GM12892 (cell line): ENCODE measurements around the gene RASL10A. TPM values are rescaled to one million over a fixed set of nuclear protein-coding genes. Genes with fewer than 3 reads are reported as not detected.
"Not testable (repeated sequence)": the region's sequence is repeated elsewhere in the genome, so short reads cannot be mapped to it uniquely, and the experiment has no call there.

Experiments used
- DNase-seq: peaks from one replicate; pipeline ENCODE4 v3.0.0; 2011; ENCODE audit not compliant: insufficient read length
- FAIRE-seq: peaks from 2 replicates; lab custom pipeline; 2011; peaks lifted over from hg19 to GRCh38; lab: Jason Lieb, UNC
- POLR2A ChIP-seq: IDR thresholded peaks from 2 replicates; pipeline ENCODE4 v1.6.1; 2011; ENCODE audit warnings: low read depth, low read length, control low read depth
- POLR2AphosphoS5 ChIP-seq: IDR thresholded peaks from 2 replicates; pipeline ENCODE4 v1.6.1; 2011; ENCODE audit warnings: low read depth, low read length, control low read depth
- TAF1 ChIP-seq: IDR thresholded peaks from 2 replicates; pipeline ENCODE4 v1.6.1; 2011; ENCODE audit warnings: low read depth, mild to moderate bottlenecking, control low read depth, low read length, borderline replicate concordance
- polyA plus RNA-seq: library from polyadenylated mRNA; unstranded; fragments of >200 nt; gene quantifications from one replicate; pipeline ENCODE4 v1.2.1, GENCODE V29; 2012; ENCODE audit warnings: missing spikeins, inconsistent platforms; ENCODE audit not compliant: missing spikeins

Gene RASL10A, protein sequence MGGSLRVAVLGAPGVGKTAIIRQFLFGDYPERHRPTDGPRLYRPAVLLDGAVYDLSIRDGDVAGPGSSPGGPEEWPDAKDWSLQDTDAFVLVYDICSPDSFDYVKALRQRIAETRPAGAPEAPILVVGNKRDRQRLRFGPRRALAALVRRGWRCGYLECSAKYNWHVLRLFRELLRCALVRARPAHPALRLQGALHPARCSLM
- polyA plus RNA-seq, result not detected

DNA sequence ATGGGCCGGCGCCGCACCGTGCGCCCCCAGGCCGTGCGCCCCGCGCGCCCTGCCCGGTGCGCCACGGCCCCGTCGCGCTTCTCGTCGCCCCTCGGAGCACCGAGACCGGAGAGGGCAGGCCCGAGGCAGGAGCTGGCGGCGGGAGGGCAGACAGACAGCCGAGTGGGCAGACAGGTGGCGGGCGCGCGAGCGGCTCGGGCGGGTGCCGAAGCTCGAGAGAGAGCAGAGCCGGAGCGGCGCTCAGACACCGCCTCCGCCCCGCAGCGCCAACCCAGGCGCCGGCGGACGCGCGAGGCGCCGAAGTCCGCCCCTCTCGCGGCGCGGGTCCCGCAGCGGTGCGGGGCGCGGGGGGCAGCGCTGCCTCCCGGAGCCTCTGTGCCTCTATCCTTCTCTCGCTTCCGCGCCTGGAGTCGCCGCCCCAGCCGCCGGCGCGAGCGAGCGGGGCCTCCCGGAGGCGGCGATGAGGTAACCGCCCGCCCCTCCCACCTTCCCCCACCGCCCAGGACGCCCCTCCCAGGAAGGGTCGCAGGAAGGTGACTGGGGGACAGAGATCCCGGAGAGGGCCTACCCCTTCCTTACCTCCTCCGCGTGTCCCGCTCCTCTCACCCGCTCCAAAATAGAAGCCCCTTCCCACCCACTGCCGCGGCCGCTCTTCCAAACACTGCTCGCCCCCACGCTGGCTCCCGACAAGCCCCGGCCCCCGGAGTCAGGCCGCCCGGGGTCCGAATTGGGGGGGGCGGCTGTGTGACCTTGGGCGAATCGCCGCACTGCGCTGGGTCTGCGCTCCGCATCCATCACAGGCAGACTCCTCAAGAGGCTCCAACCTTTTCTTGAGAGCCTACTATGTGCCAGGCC is at the start of gene RASL10A:
RASL10A (minus strand) TSS at position 412 of the 855 bp plus-strand sequence. CDS start 451 bp downstream, outside the sequence.
- peak; percentile 50 for DNase-seq
- TF ChIP-seq POLR2A, result no peak
- no peak for TF ChIP-seq TAF1
- no peak for FAIRE-seq

DNA sequence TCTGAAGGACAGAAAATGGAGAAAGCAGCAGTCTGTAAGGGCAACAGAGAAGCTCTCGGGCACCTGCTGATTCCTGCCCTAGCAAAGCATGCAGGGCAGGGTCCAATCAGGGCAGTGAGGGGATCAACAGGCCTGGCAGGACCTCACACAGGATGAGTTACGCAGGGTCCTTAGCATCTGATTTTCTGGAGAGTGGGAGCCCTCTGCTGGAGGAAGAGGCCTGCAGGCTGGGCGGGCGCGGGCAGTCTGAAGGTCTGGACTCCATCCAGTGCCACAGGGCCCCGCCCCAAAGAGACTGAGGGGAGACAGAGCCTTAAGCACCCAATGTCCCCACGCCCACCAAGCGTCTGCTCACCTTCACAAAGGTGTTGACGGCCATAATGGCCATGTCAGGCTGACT is 44.0 kb upstream of the RASL10A start:
- TF ChIP-seq TAF1 (no peak), POLR2AphosphoS5 (no peak), POLR2A (no peak)
- DNase-seq (no peak), FAIRE-seq (no peak)

DNA sequence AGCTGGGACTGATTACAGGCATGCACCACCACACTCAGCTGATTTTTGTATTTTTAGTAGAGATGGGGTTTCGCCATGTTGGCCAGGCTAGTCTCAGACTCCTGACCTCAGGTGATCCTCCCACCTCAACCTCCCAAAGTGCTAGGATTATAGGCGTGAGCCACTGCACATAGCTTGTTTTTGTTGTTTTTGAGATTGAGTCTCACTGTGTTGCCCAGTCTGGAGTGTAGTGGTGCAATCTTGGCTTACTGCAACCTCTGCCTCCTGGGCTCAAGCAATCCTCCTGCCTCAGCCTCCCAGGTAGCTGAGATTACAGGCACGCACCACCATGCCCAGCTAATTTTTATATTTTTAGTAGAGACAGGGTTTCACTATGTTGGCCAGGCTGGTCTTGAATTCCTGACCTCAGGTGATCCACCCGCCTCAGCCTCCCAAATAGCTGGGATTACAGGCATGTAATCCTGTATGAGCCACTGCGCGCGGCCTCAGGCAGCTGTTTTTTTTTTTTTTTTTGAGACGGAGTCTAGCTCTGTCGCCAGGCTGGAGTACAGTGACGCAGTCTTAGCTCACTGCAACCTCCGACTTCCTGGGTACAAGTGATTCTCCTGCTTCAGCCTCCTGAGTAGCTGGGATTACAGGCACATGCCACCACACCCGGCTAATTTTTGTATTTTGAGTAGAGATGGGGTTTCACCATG is 41.8 kb upstream of the RASL10A start:
- not testable (repeated sequence) for DNase-seq, FAIRE-seq

DNA sequence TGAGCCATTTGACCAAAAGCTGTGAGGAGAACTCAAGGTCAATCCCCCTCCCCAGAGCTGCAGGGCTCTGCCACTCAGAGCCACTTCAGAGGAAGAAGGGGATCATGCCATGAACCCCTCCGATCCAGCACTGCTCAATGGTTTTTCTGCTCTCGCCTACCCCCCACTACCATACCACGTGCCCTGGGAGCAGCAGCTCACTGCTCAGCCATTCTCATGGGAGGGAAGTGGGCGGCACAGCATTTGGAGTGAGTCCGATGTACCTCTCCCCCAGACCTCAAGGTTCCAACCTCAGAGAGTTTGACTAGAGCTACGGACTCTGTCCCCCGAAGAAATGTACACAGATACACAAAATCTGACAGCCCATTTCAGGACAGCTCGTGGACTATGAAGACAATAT is 38.4 kb upstream of the RASL10A start:
- no peak for TF ChIP-seq TAF1
- TF ChIP-seq POLR2A, result no peak
- TF ChIP-seq POLR2AphosphoS5, result no peak
- DNase-seq (no peak), FAIRE-seq (no peak)

DNA sequence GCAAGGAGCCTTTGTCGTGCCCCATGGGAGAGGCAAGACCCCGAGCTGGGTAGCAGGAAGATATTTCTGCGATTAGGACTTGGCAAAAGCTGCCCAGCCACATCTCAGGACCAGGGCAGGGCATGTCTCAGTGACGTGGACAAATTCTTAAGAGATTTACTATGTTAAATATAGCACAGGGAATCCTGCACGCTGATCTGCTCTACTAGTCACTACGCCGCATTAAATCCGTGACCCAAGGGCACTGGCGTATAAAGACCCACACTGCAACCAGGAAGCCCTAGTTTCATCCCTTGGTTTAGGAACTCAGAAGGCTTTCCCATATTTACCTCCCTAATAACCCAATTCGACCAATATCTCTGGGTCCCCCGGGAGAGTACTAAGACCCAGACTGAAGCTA is 37.8 kb upstream of the RASL10A start:
- no peak for TF ChIP-seq TAF1
- no peak for TF ChIP-seq POLR2AphosphoS5
- no peak for TF ChIP-seq POLR2A
- FAIRE-seq, result no peak
- DNase-seq, result no peak

DNA sequence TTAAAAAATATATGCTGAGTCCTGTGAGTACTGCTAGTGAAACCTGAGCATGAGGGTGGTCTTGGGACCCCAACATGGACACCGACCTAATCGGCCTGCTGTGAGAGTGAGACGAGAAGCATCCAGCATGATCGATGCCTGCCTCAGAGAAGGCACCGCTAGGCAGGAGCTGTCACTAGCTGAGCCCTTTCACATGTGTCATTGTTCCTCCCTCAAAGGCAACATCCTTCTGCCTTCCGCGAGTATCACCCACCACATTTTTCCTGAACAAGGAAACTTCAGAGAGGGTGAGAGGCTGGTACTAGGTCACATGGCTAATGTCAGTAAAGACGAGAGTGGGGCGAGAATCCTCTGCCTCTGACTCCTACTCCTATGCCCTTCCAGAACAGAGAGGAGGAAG is 37.3 kb upstream of the RASL10A start:
- no peak for DNase-seq
- no peak for TF ChIP-seq POLR2A
- FAIRE-seq, result no peak

DNA sequence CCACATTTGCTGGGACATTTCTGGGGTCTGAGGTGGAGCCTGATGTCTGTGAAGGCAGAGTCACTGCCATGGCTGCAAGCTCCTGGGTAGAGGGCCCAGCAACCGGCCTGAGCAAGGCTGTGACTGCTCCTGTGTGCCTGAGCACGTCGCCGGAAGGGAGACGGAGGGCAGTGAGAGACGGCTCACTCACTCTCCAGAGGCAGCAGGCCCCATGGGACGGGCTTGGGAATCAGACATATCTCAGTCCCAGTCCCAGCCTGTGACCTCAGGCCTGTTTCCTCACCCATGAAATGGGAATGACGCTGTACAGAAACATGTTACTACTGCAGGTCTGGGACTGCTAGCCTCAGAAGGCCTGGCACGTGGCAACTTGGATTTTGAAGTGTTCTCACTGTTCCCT is 36.4 kb upstream of the RASL10A start:
- TF ChIP-seq POLR2AphosphoS5, result no peak
- TF ChIP-seq POLR2A, result no peak
- no peak for TF ChIP-seq TAF1
- DNase-seq, result no peak
- FAIRE-seq, result no peak

DNA sequence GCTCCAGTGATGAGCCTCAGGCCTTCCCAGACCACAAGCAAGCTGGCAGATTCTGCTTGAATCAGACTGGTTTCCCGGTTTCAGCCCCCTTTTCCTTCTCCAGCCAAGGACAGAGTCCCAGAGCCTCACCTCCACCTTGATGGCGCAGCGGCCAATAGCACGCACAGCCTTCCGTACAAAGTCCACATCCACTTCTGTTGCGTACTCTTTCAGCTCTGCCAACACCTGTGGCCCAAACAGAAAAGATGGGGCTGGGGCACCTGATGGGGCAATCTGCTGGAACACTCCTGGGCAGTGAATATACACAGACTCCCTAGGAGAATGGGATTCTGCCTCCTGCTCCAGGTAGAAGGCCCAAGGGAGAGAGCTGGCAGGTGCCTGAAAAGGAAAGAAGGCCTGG is 35.5 kb upstream of the RASL10A start:
- DNase-seq, result no peak
- no peak for FAIRE-seq
- TF ChIP-seq POLR2A (no peak), TAF1 (no peak), POLR2AphosphoS5 (no peak)

DNA sequence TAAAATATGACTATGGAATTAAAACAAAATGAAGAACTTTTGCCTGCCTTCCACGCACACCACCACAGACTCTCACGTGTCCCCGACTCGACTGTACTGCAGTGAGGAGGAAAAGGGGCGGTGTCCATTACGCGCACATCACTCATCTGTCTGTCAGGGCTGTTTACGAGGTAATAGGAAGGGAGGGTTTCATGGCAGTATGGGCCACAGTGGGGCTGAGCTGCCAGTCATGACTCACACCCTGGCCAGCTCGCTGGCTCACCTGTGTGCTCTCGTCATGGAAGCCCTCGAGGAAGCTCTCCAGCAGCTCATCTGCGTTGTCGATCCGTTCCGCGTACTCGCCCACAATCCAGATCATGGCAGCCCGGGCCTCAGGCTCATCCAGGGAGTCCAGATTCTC is 33.5 kb upstream of the RASL10A start:
- no peak for DNase-seq
- FAIRE-seq, result peak; percentile 30
- no peak for TF ChIP-seq TAF1
- no peak for TF ChIP-seq POLR2AphosphoS5
- no peak for TF ChIP-seq POLR2A

DNA sequence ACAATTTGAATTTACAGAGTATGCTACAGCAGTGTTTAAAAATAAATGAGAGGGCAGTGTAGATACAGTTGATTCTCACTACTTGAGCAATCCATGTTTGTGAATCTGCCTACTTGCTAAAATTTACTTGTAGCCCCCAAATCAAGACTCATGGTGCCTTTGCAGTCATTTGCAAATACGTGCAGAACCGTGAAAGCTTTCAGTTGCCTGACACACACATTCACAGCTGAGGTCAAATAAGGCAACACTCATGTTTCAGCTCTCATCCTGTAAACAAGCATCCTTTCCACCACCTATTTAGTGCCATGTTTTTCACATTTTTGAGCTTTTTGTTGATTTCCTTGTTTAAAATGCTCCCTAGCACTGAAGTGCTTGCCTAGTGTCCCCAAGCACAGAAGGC is 32.5 kb upstream of the RASL10A start:
- FAIRE-seq (no peak), DNase-seq (no peak)

DNA sequence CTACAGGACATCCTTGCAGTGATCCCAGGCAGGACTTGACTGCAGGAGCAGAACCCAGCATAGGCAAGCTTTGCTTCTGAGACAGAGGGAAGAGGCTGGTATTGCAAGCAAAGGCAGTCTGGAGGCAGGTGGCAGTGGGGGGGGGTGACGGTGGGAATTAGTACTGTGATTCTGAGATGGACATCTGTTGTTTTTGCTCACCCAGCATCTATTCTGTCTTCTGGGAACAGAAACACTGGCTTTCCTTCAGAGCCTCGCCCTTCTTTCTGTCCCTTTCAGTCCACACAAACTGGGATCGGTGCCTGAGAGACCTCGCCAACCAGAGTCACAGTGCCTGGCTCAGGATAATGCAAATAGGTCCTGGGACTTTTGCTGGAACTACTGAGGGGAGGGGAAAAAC is 31.2 kb upstream of the RASL10A start:
- DNase-seq (no peak), FAIRE-seq (no peak)
- TF ChIP-seq TAF1 (no peak), POLR2AphosphoS5 (no peak), POLR2A (no peak)

More for the DNA sequence above, 32.5 kb upstream of the RASL10A start:
- TF ChIP-seq POLR2A, result no peak
- no peak for TF ChIP-seq TAF1
- TF ChIP-seq POLR2AphosphoS5, result no peak

DNA sequence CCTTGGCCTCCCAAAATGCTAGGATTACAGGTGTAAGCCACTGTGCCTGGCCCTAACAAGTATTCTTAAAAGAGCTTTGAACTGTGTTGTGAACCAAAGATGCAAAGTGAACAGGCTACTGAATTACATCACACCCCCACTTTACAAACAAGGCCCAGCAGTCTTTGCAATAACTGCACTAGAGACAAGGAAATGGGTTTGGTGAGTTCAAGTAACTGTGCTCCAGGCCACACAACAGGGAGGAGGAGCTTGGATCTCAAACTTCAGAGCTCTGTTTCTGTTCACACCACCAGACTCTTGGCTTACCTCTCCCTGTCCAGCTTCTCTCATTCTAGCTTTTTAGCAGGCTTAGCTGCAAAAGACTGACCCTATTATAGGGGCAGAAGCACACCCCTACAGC is 30.4 kb upstream of the RASL10A start:
- no peak for FAIRE-seq
- DNase-seq, result no peak
- TF ChIP-seq POLR2A (no peak), TAF1 (no peak), POLR2AphosphoS5 (no peak)

DNA sequence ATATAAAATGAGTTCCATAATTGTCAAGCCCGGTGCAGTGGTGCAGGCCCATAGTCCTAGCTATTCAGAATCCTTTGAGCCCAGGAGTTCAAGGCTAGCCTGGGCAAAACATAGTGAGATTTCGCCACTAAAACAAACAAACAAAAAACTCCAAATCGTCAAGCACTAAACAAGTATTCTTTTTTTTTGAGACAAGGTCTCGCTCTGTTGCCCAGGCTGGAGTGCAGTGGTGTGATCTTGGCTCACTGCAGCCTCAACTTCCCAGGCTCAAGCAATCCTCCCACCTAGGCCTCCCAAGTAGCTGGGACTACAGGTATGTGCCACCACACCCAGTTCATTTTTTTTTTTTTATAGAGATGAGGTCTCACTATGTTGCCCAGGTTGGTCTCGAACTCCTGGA is 29.4 kb upstream of the RASL10A start:
- FAIRE-seq, result peak; percentile 17
- not testable (repeated sequence) for DNase-seq
